ENCODE data around the gene SNAI3.

Gene SNAI3

DNA sequence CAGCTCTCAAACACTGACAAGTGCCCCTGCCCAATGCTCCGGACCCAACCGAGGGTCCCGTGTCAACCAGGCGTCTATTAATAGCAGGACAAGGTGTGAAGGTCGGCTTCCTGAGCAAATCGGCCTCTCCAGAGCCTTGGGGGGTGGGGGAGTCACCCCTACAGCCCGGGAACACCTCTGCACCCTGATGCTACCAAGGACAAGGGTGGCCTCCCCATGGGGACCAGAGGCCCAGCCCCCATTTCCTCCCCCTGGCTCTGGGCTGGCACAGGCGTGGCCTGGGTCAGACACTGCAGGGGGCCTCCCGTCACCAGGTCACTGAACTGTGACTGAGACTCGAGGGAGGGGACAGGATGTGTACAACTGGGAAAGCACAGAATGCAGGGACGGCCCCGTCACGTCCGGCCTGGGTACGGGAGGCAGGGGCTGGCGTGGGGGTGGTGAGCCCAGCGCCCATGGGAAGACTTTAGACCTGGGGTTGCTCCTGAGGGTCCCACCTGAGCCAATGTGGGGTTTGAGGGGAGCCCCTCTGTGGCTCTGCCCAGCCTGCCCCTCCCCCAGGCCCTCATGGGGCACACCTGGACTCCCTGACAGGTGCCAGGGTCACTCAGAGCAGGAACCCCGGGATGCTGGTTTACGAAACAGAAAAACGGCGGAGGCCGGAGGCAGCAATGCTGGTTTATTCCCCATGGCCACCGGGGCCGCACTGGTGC, 34.9 kb downstream of the SNAI3 start:
- peak; percentile 51 for DNase-seq (ENCODE audit: low read depth)

DNA sequence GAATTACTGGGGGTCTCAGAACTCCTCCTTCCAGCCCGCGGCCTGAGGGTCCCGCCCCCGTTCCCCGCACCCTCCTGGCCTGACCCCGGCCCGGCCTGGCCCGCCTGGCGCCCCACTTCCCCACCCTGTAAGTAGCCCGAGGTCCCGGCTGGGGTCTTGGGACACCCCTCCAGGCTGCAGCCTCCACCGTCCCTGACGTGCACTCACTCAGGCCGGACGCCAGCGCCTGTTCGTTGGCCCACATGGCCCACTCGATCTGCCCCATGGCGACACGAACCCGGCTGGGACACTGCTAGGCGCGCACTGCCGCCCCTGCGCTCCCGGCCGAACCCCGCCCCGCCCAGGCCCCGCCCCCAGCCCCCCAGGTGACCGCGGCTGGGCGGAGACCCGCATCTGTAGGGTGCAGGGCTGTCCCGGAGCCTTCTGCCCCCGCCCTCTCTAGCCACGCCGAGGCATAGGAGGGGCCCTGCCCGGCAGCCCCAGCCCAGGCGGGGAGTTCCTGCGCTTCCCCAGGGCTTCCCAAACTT, 35.5 kb downstream of the SNAI3 start, which contains the start of gene CYBA:
CYBA (minus strand) TSS at position 305 of the 527 bp plus-strand sequence; CDS start at position 265, 40 bp downstream.
- DNase-seq (ENCODE audit: low read depth), result peak; percentile 72

DNA sequence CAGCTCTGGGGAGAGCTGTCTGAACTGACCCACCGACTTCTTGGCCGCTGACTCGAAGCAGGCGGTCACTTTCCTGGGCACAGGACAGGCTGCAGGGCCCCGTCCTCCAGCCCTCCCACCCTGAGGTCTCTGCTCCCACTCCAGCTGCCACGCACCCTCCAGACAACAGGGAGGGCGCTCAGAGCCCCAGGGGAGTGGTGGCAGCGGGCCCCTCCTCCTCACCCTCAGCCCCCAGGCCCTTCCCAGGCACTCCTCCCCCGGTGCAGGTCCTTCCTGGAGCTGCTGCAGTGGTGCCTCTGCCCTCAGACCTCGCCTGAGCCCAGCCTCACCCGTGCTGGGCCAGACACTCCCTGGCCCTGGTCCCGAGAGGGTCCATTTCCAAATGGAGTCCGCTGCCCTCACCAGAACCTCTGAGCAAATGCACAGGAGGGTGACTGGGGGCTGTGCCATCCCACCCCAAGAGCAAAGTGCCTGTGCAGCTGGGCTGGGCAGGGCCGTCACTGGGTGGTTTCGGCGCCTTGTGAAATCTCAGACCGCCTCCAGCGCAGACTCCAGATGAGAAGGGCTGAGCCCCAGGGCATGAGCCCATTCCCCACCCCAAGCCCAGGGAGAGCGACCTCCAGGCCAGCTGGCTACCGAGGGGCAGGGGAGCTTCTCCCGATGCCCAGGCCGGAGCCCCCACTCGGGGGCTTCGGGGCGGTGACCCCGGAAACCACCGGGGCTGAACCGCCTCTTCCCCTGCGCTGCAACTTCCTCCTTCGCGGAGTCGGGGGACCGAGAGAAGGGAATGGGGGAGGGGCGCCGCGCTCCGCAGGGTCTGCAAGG, 36.2 kb downstream of the SNAI3 start:
- DNase-seq (ENCODE audit: low read depth), result no peak

DNA sequence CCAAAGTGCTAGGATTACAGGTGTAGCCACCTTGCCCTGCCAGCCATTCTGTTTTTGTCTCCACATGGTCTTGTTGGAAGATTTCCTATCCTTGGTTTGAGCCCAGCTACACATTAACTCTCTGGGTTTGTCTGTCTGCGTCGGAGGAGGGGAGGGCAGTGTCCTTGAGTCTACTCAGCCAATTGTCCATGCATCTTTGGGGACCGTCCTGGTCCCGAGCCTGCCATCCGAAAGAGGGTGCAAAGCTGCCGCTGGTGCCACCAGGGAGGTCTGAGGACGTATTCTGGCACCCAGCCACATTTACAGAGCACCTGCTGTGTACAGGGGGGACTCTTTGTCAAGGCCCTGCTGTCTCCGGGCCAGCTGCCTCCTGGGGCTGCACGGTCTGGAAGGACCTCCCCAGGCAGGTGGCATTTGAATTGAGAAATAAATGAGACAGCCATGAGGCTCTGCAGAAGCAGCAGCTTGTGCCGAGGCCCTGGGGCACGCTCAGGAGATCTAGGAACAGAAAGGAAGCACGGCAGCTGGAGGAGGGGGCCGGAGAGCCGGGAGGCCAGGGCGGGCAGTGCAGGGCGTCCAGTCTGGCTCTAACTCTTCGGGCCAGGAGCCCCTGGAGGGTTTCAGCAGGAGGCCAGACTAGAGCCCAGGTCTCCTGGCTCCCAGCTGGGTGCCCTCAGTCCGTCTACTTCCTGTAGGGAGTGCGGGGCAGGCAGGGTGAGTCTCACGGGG, 36.9 kb downstream of the SNAI3 start:
- no peak for DNase-seq (ENCODE audit: low read depth)

DNA sequence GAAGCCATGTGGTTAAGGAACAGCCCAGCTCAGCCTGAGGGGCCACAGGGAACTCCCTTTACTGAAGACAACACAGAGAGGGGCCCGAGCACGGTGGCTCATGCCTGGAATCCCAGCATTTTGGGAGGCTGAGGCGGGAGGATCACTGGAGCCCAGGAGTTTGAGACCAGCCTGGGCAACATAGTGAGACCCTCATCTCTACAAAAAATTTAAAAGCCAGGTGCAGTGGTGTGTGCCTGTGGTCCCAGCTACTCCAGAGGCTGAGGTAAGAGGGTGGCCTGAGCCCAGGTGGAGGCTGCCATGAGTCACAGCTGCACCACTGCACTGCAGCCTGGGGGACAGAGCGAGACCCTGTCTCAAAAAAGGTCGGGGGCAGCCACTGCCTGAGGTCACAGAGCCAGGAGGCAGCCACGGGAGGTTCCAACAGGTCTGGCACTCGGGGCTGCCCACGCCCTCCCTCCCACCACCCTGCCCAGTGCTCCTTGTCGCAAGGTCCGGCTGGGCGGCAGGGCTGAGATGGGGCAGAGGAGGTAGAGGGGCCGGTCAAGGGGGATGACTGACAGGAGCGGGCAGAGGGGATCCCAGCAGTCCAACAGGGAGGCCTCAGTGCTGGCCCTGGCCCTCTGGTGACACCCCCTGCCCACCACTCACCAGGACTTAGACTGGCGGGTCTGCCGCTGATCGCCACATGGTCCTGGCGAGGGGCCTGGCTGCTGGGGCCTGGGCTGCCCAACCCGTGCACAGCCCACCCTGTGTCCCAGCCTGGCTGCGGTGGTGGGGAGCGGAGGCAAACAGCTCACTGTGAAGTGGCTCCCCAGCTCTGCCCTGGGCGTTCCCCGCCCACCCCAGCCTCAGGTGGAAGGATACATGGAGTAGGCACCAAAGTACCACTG, 38.9 kb downstream of the SNAI3 start:
- DNase-seq (ENCODE audit: low read depth), result no peak

DNA sequence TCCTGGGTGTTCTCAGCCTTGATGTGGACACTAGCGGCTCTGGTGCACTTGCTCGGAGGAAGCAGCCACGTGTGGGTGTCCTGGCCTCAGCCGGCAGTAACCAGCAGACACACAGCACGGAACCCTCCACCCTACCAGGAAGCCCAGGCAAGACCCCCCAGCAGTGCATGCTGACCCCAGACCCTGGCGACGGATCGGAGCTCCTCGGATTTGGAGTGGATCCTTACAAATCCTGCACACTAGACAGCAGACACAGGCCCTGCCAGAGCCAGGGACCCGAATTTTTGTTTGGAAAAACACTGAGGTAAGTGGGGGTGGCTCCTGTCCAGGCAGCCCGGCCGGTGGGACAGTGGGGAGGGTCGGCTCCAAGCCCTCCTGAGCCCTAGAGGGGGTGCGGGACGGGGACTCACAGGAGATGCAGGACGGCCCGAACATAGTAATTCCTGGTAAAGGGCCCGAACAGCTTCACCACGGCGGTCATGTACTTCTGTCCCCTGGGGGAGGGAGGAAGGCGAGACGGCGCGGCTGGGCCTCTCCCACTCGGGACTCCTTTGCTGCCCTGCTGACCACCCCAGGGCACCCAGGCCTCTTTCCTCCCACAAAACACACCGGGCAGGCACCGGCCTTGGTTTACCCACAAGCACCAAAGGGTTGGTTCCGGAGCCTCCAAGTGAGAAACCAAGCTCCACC, 39.8 kb downstream of the SNAI3 start:
- no peak for DNase-seq (ENCODE audit: low read depth)

DNA sequence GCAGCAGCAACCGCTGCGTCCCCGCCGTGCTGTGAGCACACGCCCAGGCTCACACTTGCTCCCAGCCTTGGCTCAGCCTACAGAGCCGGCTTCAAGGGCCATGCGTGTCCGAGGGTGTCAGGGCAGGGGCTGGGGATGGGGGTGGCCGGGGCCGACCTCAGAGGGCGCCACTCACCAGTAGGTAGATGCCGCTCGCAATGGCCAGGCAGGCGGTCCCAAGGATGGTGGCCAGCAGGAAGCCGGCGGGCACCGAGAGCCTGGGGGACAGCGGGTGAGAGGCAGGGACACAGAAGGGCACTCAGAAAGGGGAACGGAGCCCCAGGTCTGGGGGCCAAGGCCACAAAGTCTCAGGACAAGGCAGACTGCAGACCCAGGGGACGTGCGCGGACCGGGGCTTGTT, 40.4 kb downstream of the SNAI3 start:
- DNase-seq (ENCODE audit: low read depth), result no peak

DNA sequence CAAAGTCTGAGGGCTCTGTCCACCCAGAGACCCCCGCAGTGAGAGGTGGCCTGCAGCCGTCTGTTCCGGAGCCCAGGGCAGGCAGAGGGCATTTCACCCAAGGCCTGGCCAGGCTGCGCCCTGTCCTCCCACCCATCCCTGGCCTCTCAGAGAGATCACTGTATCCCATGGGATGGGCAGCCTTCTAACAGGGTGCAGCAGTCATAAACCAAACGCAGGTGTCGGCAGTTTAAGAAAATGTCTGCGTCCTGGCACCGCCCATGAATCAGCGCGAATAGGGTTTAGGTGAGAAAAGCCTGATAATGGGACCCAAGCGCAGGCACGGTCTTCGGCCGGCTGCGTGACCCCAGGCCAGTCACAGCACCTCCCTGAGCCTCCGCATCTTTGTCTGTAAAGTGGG, 40.9 kb downstream of the SNAI3 start:
- no peak for DNase-seq (ENCODE audit: low read depth)

DNA sequence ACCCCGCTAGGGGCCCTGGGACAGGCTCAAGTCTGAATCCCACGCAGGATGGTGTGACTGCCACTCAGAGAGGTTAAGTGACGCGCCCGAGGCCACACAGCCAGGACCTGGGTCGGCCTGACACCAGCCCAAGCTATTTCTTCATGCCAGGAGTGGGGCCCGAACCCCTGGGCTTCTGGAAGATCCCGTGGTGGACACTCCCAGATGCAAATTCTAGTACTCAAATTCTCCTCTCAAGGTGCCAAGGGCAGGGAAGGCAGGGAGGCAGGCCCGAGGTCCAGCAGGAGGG, 42.7 kb downstream of the SNAI3 start:
- DNase-seq (ENCODE audit: low read depth), result no peak

DNA sequence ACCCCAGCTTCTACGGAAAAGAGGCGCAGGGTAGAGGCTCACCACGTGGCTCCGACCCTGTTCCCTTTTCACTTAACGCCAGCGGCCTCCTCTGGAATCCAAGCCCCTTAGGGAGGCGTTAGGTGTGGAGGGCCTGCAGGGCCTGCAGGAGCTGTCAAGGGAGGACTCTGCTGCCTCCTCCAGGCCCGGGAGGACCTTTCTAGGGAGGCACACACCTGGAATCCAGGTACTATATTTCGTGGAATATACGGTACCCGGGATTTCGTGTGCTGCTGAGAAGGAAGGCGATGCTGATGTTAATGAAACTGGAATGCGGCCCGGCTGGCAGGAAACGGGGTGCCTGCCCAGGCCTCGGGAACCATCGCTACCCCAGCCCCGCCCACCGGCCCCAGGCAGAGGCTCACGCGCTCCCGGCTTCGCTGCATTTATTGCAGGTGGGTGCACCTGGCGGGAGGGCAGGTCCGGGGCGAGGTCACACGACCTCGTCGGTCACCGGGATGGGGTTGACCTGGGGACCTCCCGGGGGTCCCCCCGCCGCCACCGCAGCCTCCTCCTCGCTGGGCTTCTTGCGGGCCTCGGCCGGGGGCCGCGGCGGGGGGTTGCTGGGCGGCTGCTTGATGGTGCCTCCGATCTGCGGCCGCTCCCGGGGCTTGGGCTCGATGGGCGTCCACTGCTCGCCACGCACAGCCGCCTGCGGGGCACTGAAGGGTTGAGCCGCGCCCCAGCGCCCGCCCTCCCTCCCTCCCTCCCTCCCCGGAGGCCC, 43.2 kb downstream of the SNAI3 start:
- no peak for DNase-seq (ENCODE audit: low read depth)

DNA sequence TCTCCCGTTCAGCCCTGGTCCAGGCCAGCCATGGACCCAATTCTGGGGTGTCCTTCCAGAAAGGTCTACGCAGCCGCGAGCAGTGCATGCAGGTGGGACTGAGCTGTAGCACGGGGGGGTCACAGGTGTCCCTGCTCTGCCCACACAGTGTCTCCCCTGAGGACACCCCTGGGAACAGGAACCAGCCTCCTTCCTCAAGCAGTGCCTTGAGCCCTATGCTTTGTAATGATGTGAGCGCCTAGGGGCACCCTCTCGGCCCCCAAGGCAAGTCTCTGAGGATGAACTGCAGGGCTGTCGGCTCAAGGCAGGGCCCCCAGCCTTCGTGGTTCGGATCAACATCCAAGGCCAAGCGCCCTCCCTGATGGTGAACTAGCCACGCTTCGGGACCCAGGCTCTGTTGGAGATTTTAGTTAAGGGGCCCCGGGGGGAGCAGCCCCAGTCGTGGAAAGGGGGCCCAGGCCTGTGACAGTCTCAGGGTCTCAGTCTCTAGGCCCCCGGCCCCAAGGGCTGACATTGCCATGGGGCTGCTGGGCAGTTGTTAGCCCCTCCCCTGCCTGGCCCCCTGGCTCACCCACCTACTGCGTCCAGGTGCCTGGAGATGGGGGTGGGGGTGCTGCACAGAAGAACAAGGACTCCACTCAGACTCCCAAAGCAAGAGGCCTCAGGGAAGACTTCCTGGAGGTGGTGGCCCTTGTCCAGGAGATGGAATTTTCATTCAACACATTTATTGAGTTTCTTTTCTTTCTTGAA, 45.6 kb downstream of the SNAI3 start:
- no peak for DNase-seq (ENCODE audit: low read depth)

DNA sequence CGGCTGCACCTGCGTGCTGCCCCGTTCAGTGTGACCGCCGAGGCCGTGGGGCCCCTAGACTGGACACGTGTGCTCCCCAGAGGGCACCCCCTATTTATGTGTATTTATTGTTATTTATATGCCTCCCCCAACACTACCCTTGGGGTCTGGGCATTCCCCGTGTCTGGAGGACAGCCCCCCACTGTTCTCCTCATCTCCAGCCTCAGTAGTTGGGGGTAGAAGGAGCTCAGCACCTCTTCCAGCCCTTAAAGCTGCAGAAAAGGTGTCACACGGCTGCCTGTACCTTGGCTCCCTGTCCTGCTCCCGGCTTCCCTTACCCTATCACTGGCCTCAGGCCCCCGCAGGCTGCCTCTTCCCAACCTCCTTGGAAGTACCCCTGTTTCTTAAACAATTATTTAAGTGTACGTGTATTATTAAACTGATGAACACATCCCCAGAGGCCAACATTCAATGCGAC, 46.2 kb downstream of the SNAI3 start:
- DNase-seq (ENCODE audit: low read depth), result no peak

DNA sequence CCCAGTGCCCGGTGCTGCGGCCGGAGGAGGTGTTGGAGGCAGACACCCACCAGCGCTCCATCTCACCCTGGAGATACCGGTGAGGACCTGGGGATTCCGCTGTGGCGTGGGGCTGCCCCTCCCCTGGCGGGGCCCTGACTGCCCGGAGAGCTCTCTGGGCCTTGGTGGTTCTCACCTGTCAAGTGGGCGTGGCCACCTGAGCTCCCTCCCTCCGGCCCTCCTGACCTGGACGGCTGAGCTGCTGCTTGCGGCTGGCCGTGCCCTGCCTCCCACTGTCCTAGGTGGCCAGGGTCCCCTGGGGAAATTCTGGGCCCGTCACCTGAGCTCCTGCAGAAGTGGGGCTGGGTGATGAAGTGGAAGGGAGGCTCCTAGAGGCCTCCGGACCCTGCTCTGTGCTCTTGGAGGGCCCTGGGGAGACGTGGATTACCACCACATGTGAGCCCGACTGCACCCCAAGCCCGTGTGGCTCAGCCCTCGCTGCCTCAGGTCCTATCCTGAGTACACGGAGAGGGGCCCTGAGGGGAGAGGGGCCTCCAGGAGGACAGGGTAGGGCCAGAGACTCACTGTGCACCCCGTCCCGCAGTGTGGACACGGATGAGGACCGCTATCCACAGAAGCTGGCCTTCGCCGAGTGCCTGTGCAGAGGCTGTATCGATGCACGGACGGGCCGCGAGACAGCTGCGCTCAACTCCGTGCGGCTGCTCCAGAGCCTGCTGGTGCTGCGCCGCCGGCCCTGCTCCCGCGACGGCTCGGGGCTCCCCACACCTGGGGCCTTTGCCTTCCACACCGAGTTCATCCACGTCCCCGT, 46.9 kb downstream of the SNAI3 start:
- no peak for DNase-seq (ENCODE audit: low read depth)

DNA sequence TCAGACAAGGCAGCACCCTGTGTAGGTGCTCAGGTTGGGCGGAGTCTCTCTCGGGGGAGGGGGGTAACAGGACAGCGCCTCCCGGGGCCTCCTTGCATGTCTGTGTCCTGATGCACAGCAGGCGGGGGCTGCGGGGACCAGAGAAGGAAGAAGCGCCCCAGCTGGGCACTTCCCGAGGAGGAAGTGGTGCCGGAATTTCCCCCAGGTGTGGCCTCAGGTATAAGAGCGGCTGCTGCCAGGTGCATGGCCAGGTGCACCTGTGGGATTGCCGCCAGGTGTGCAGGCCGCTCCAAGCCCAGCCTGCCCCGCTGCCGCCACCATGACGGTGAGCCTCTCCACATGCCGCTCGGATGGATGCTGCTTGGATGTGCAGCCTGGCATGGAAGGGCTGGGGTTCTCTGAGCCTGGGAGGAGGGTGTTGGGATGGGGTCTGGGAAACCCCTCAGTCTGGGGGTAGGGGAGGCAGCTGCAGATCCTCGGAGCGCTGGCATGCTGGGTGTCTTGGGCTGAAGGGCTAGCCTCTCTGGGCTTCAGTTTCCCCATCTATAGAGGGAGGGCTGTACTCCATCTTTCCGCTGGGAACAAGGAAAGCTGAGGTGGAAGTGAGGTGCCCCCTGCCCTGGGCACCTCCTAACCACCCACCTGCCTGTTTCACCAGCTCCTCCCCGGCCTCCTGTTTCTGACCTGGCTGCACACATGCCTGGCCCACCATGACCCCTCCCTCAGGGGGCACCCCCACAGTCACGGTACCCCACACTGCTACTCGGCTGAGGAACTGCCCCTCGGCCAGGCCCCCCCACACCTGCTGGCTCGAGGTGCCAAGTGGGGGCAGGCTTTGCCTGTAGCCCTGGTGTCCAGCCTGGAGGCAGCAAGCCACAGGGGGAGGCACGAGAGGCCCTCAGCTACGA, 47.7 kb downstream of the SNAI3 start, which contains the start of gene IL17C:
IL17C (plus strand) TSS at position 250 of the 908 bp plus-strand sequence; CDS start at position 320, 70 bp downstream.
- no peak for DNase-seq (ENCODE audit: low read depth)

DNA sequence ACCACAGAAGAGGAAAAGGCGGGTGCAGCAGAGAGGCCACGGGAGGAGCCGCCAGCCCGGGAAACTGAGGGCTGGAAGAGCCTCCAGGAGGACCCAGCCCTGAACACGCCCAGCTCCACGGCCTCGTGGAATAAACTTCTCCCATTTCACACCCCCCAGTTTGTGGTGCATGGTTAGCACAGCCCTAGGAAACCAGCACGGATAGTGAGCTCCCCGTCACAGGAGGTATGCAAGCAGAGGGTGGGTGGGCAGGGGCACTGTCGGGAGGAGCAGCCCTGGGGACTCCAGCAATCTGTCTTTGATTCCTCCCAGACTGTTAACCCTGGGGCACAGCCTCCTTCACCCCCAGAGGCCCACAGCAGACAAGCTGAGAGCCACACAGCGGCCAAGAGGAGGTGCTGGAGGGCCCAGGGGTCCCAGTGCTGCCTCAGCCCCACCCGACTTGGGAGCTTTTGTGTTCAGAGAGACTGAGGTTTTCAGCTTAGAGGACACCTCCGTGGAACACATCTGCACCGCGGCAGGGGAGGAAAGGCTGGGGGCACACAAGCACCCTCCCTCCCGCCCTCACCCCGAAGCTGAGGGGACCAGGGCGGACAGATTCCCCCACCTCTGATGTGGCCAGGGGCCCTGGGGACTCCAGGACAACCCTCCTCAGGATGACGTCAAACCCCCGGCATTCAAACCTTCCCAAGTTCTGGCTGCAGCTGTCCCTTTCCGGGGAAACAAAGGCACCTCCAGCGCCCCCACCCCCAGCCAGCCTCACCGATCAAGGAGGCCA, 49.6 kb downstream of the SNAI3 start:
- DNase-seq (ENCODE audit: low read depth), result no peak

DNA sequence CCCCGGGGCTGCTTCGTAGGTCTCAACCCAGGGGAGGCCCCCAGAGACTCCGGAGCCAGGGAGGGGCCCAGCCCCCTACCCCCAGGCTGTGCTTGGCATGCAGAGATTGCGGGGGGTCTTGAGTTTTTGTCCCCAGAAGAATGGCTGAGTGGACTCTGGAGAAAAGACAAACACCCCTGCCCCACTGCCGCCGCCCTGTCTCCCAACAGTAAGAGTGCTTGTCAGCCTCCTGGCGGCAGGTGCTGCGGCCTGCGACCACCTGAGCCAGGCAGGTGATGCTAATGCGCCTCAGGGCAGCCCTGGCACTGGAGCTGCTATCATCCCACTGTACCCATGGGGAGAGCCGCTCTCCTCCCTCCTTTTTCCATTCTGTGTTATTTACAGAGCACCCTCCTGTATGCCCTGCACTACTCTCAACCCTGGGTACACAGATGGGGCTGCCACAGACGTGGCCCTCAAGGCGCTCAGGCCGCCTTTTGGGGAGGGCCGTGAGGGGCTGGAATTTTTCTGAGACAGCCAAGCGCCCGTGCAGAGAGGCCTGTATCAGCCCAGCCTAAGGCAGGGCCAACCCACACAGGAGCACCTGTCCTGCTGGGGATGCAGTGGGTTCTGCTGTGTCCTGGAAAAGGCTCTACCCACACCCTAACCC, 50.5 kb downstream of the SNAI3 start:
- DNase-seq (ENCODE audit: low read depth), result no peak
